T47D (cell line): Measurements from ENCODE around the gene ZNF207.
"Not testable (repeated sequence)": the region's sequence is repeated elsewhere in the genome, so short reads cannot be mapped to it uniquely, and the experiment has no call there.

Source experiments
- DNase-seq, 2 experiments: peaks; one replicate each; pipeline versions ENCODE4 v3.0.0 to v3.0.0-alpha.2; 2011 to 2012; ENCODE audit warnings: low read depth in 1 of 2, low spot score in 1 of 2
- JUND ChIP-seq: IDR thresholded peaks from 2 replicates; pipeline ENCODE4 v1.6.1; 2012; ENCODE audit warnings: low read depth
- in situ Hi-C: cut with HindIII; loops from 2 replicates; pipeline ENCODE4 v1.10.0; 2016; ENCODE audit warnings: low sequenced_read_pairs, low pct_unique_long_range_greater_than_20kb

ZNF207 gene

DNA sequence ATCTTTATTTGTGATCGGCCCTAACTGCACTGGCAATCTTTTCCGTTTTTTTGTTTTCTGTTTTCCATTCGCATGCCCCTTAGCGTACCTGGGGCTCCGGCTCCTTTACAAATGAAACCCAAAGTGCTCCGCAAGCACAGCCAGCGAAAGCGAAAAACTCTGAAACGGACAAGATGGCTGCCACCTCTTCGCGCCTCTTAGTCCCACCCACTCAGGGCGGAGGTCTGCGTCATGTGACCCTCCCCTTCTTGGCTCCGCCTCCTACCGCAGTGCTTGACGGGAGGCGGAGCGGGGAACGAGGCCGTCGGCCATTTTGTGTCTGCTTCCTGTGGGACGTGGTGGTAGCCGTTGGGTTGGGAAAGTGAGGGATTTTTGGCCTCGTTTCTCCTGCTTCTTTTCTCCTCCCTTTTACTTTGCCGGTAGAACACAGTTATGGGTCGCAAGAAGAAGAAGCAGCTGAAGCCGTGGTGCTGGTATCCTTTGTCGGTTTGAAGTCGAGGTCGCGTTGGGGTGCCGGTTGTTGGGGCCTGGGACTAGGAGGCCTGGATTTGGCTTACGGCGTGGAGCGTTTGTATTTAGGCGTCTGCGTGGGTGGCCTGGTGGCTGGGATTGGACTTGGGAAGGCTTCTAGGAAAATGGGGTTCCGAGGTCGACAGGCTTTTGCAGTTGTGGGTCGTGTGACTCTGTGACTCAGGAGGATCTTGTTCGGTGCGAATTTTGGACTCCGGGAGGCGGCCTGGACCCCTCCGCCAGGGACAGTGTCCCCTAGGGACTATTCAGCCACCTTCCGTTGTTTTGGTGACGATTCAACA lies at the start of gene ZNF207:
ZNF207 (plus strand) TSS at position 304 of the 812 bp plus-strand sequence; CDS start at position 433, 129 bp downstream.
- TF ChIP-seq JUND, result no peak
- in situ Hi-C loops, result no loop called here
- peak; percentile 66 to 98 for DNase-seq

DNA sequence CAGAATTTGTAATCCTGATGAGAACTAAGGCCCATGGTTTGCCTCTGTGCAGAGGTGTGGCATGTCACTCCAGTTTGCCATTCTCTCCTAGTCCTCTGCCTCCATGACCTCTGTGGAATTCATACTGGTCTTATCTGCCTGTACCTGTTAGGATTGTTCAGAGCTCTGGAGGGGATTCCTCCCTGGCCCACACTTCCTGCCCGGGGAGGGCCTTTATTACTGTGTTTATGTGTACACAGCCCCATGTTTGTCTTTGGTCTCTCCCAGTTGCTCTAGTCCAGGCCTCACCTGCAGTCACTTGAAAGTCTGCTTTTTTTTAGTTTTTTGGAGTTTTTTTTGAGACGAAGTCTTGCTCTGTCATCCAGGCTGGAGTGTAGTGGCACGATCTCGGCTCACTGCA lies 47.9 kb upstream of the ZNF207 start:
- DNase-seq, result no peak
- in situ Hi-C loops, result no loop called here
- TF ChIP-seq JUND, result no peak

- DNase-seq, result peak in 1 of 2 experiments; percentile 87
- in situ Hi-C loops, result no loop called here
- TF ChIP-seq JUND, result no peak; the same call in 1 of the 2 replicates
These were observed 46.9 kb upstream of the ZNF207 start for GRCh38 chr17:32302860-32303649.

- DNase-seq, result peak in 1 of 2 experiments; percentile 61
- no peak for TF ChIP-seq JUND
- in situ Hi-C loops, result no loop called here
These were observed 46.1 kb upstream of the ZNF207 start for GRCh38 chr17:32303781-32304288.

GRCh38 chr17:32305049-32305448 lies 44.9 kb upstream of the ZNF207 start:
- in situ Hi-C loops, result no loop called here
- no peak for TF ChIP-seq JUND
- no peak for DNase-seq

DNA sequence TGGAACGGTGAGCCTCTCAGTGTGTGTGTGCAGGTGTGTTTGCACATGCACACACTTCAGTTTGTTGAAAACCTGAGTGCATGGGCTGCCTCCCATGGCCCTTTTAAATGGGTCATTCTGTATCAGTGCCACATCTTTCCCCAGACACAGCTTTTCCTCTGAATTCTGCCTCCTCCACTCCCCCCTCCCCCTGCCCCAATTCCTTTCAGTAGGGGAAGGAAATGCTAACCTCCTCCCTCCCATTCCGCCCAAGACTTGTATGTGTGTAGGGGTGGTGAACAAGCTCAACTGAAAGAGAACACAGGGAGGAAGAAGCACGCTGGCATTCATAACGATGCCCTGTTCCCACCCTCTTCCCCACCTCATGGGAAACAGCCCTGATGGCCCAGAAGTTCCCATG lies 42.3 kb upstream of the ZNF207 start:
- in situ Hi-C loops, result no loop called here

GRCh38 chr17:32311028-32311536 lies 38.9 kb upstream of the ZNF207 start:
- no peak for DNase-seq
- no peak for TF ChIP-seq JUND
- in situ Hi-C loops, result no loop called here

More for the DNA sequence above, 42.3 kb upstream of the ZNF207 start:
- no peak for DNase-seq
- no peak for TF ChIP-seq JUND

DNA sequence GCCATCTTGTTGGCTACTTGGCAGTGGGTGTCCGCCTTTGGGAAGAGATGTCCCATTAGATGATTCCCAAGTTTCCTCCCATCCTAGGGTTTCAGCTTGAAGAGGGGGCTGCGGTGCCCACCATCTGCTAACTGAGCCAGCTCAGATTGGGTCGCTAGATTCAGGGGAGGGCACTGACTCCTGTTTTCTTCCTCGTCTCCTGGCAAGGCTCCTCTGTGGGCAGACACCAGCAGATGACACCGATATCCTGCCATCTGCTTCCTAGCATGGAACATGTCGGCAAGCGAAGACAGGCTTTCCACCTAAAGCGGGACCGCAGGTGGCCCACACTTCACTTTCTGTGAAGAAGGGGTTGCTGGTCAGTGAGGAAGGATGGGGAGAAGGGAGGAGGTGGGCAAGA lies 35.3 kb upstream of the ZNF207 start:
- in situ Hi-C loops, result no loop called here
- no peak for TF ChIP-seq JUND
- DNase-seq, result no peak

- DNase-seq, result no peak
- in situ Hi-C loops, result no loop called here
- TF ChIP-seq JUND, result no peak
These were observed 34.8 kb upstream of the ZNF207 start for GRCh38 chr17:32315171-32315570.

- DNase-seq, in situ Hi-C loops: not testable (repeated sequence)
These were observed 33.3 kb upstream of the ZNF207 start for GRCh38 chr17:32316653-32317052.

DNA sequence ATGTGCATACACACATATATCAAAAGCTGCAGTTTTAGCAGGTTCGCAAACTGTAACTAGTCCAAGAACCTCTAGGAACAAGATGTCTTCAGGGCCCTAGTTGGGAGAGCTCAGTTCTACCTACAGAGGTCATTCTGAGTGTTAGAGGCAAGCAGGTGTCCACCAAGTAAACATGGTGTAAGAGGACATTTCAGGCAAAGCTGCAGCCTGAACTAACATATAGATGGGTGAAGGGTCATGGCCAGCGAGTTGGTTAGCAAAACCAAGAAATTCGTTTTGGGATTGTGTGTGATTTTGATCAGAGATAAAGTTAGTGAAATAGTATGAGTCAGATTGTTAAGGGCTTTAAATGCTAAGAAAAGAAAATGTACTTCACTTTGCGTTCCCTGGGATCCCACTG lies 32.6 kb upstream of the ZNF207 start:
- in situ Hi-C loops, result no loop called here
- TF ChIP-seq JUND, result no peak
- DNase-seq, result no peak

DNA sequence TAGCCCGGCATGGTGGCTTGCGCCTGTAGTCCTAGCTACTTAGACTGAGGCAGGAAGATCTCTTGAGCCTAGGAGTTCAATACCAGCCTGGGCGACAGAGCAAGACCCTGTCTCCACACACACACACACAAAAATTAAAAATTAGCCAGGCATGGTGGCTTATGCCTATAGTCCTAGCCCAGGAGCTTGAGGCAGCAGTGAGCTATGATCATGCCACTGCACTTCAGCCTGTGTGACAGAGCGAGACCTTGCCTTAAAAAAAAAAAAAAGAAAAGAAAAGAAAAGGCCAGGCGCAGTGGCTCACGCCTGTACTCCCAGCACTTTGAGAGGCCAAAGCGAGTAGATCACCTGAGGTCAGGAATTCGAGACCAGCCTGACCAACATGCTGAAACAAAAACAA lies 31.9 kb upstream of the ZNF207 start:
- in situ Hi-C loops, result no loop called here
- no peak for DNase-seq
- no peak for TF ChIP-seq JUND

DNA sequence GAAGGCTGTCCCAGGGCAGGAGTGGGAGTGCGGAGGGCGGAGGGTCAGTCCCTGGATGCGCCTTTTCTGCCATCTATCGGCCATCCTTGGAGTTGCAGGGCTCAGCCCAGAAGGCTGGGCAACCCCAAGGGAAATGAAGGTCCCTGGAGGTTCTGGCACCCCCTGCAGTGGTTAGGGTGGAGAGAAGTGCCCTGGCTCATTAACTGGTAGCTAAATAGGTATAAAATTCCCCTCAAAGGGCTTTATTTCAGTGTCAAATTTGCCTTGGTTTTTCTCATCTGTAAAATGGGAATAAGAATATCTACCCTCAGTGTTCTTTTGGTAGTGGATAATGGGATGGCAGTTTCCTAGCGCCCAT lies 30.4 kb upstream of the ZNF207 start:
- DNase-seq, result peak; percentile 79 to 81
- in situ Hi-C loops, result no loop called here

GRCh38 chr17:32320080-32320479 lies 29.9 kb upstream of the ZNF207 start:
- in situ Hi-C loops, DNase-seq: not testable (repeated sequence)

More for the DNA sequence above, 30.4 kb upstream of the ZNF207 start:
- TF ChIP-seq JUND, result no peak
